C4-2B (cell line): Measurements from ENCODE around the gene ERCC1.

ENCODE experiments used
- H3K27ac ChIP-seq: fragments of 450-650 bp; 2 replicates; pipeline ENCODE4 v1.5.1; 2017
- CTCF ChIP-seq: fragments of 450-650 bp; conservative IDR thresholded peaks from 2 replicates; pipeline ENCODE4 v1.5.1; 2017; ENCODE audit warnings: mild to moderate bottlenecking
- ZFX ChIP-seq: fragments of 450-650 bp; IDR thresholded peaks from 2 replicates; pipeline ENCODE4 v1.6.1; 2017

The ERCC1 gene

GRCh38 chr19:45446295-45446694 lies 22.6 kb upstream of the ERCC1 start:
- peak; percentile 30 for TF ChIP-seq CTCF
- no peak for TF ChIP-seq ZFX
- H3K27ac ChIP-seq = no peak overlapping the region

GRCh38 chr19:45445139-45445538 lies 21.4 kb upstream of the ERCC1 start:
- no peak overlapping the region for H3K27ac ChIP-seq
- TF ChIP-seq CTCF = no peak
- no peak for TF ChIP-seq ZFX

GRCh38 chr19:45444318-45445041 lies 20.8 kb upstream of the ERCC1 start:
- TF ChIP-seq CTCF (peak; percentile 19), ZFX (0 out of 2 replicates have a peak, but pooled peaks have one; percentile 16)
- peak overlapping the region; percentile 87 for H3K27ac ChIP-seq

- TF ChIP-seq CTCF (no peak), ZFX (no peak)
- peak overlapping the region; percentile 87 for H3K27ac ChIP-seq
Measured at GRCh38 chr19:45443462-45444317, 20.0 kb upstream of the ERCC1 start.

- TF ChIP-seq ZFX = no peak
- TF ChIP-seq CTCF = no peak
- peak overlapping the region; percentile 87 for H3K27ac ChIP-seq
Measured at GRCh38 chr19:45442778-45443461, 19.2 kb upstream of the ERCC1 start.

- H3K27ac ChIP-seq = 0 out of 2 replicates have a peak overlapping the region, but pooled peaks have one; percentile 87
- TF ChIP-seq CTCF = no peak
Measured at GRCh38 chr19:45442408-45442777, 18.7 kb upstream of the ERCC1 start.
